Measurements from ENCODE around the gene FSIP1. TPM values are rescaled to one million over a fixed set of nuclear protein-coding genes. Genes with fewer than 3 reads are reported as not detected.

The FSIP1 gene
- total RNA-seq, 1 donor from 2014 or later, result 0.85 TPM

DNA sequence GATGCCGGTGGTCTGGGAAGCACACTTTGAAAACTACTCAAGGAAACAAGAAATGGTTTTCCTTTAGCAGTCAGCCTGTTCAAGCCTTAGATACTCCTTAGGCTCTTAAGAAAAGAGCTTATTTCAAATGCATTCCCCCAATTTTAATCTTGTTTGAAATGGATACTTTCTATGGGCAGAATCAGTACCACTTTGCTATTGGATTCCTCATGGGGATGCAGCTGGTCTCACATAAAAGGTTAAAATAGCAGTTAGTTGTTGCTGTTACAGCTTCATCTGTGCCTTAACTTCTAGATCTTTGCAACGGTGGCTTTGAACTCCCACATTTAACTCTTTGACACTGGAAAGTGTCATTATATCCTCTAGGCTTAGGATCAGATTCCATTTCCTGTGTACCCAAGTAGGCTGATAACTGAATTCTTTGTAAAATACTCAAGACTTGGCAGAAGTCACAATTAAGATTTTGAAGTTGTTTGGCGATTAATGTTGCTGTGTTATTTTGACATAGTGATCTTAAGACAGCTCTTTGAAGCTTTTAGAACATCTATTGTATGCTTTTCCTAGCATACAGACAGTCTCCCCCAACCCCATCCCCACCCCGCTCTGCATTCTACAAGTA lies 199.6 kb downstream of the FSIP1 start:
- intact Hi-C loops (cut with DNase I), result loop anchor here (5.0 kb wide), 1 partner anchor 411 kb away; no protein-coding TSS in a partner anchor
- ATAC-seq (no peak), DNase-seq (ENCODE audit: low spot score) (no peak)

DNA sequence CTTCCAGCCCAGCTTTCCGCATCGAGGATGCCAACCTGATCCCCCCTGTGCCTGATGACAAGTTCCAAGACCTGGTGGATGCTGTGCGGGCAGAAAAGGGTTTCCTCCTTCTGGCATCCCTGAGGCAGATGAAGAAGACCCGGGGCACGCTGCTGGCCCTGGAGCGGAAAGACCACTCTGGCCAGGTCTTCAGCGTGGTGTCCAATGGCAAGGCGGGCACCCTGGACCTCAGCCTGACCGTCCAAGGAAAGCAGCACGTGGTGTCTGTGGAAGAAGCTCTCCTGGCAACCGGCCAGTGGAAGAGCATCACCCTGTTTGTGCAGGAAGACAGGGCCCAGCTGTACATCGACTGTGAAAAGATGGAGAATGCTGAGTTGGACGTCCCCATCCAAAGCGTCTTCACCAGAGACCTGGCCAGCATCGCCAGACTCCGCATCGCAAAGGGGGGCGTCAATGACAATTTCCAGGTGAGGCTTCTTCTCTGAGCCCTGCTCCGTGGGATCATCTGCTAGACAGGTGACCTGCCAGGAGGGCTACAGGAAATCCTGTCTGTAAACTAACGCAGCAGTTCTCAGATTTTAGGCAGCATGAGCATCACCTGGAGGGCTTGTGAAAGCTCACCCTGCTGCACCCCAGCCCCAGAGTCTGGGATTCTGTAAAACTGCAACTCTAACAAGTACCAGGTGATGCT lies 200.2 kb downstream of the FSIP1 start:
- DNase-seq (ENCODE audit: low spot score) (peak; percentile 75), ATAC-seq (no peak)
- intact Hi-C loops (cut with DNase I), result loop anchor here (5.0 kb wide), 1 partner anchor 410 kb away; no protein-coding TSS in a partner anchor

DNA sequence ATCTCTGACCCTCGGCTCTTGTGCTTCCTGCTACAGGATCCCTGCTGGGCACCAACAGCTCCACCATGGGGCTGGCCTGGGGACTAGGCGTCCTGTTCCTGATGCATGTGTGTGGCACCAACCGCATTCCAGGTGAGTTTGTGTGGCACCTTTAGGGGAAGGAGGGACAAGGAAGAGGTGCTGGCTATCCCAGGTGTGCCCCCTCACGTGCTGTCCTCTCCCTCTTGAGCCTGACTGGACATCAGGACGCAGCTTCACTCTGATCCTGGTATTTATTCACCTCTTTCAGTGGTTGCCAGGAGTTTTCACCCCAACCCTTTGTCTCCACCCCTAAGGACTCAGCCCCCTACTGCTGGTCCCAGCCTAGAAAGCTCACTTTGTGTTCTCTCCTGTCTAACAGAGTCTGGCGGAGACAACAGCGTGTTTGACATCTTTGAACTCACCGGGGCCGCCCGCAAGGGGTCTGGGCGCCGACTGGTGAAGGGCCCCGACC lies 200.8 kb downstream of the FSIP1 start:
- ATAC-seq (peak; percentile 48), DNase-seq (ENCODE audit: low spot score) (peak; percentile 74)
- intact Hi-C loops (cut with DNase I), result loop anchor here (5.0 kb wide), 1 partner anchor 410 kb away; no protein-coding TSS in a partner anchor

DNA sequence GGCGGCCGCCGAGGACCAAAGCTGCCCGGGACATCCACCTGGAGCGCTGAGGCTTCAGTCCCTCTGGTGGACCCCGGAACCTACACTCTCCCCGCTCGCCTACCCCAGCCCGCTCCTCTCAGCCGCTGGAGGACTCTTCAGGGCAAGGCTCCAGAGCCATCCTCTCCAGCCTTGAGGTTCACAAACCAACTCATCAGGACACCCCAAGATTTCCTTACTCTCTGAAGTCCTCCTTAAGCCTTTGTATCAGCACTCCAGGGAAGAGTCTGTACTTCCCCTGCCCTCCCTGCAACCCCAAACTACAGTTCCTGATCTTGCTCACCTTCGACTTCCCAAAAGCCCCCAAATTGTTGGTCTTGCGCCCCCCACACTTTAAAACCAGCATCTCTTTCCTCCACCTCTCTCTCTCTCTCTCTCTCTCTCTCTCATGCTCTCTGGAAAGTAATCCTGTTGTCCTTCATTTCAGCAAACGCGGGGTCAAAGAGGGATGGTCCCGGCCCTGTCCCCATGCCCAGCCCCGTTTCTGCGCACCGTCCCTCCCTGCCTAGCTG lies 201.3 kb downstream of the FSIP1 start:
- DNase-seq (ENCODE audit: low spot score) (no peak), ATAC-seq (peak; percentile 12)
- intact Hi-C loops (cut with DNase I), result loop anchor here (5.0 kb wide), 1 partner anchor 409 kb away; no protein-coding TSS in a partner anchor

DNA sequence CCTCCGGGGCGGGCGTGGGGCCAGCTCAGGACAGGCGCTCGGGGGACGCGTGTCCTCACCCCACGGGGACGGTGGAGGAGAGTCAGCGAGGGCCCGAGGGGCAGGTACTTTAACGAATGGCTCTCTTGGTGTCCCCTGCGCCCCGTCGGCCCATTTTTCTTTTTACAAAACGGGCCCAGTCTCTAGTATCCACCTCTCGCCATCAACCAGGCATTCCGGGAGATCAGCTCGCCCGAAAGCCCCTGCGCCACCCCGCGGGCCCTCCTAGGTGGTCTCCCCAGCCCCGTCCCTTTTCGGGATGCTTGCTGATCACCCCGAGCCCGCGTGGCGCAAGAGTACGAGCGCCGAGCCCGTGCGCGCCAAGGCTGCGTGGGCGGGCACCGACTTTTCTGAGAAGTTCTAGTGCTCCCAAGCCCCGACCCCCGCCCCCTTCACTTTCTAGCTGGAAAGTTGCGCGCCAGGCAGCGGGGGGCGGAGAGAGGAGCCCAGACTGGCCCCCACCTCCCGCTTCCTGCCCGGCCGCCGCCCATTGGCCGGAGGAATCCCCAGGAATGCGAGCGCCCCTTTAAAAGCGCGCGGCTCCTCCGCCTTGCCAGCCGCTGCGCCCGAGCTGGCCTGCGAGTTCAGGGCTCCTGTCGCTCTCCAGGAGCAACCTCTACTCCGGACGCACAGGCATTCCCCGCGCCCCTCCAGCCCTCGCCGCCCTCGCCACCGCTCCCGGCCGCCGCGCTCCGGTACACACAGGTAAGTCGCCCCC lies 202.0 kb downstream of the FSIP1 start, which contains the start of gene THBS1:
TSS of gene THBS1 (plus strand) at position 595 of the 757 bp plus-strand sequence. CDS start 779 bp downstream, outside the sequence.
- DNase-seq (ENCODE audit: low spot score), result peak; percentile 95
- intact Hi-C loops (cut with DNase I), result loop anchor here (5.0 kb wide), 1 partner anchor 408 kb away; no protein-coding TSS in a partner anchor
- ATAC-seq, result peak; percentile 84

DNA sequence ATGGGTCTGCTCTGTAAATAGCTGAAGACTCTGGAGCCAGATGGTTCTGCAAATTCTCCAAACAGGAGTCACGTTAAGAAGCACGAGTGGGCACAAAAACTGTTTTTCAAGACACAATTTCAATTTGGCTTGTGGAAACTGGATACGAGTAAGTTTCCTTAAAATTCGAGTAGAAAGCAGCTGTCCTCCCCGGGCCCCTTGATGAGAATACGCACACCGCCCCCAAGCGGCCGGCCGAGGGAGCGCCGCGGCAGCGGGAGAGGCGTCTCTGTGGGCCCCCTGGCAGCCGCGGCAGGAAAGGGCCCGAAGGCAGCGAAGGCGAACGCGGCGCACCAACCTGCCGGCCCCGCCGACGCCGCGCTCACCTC lies 202.5 kb downstream of the FSIP1 start:
- ATAC-seq (peak; percentile 79), DNase-seq (ENCODE audit: low spot score) (peak; percentile 98)
- intact Hi-C loops (cut with DNase I), result loop anchor here (5.0 kb wide), 1 partner anchor 408 kb away; no protein-coding TSS in a partner anchor

DNA sequence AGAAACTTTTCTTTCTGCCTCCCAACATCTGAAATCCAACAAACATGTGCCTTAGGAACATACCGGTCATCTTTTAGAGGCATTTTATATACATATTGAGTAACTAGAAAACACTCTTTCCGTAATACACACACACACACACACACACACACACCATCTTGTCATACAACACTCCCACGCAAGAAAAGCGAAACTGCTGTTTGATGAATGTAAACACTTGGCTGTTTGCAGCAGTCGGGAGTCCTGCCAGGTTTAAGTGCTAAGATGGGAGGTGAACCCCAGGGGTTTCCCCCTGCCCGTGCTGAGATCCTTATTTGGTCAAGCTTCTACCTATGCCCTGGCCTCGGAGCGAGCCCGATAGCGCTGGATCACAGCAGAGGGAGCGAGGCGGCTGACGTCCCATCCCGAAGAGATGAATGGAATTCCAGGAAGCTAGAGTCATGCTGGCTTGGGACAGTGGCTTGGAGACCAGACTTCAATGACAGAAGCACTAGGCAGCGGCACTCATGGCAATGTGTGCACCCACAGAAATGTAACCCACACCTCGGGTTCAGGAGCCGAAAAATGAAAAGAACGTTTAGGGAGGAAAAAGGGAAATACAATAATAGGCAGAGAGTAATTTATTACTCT lies 203.0 kb downstream of the FSIP1 start:
- intact Hi-C loops (cut with DNase I), result loop anchor here (5.0 kb wide), 1 partner anchor 407 kb away; no protein-coding TSS in a partner anchor
- ATAC-seq, result peak; percentile 62
- peak; percentile 82 for DNase-seq (ENCODE audit: low spot score)

DNA sequence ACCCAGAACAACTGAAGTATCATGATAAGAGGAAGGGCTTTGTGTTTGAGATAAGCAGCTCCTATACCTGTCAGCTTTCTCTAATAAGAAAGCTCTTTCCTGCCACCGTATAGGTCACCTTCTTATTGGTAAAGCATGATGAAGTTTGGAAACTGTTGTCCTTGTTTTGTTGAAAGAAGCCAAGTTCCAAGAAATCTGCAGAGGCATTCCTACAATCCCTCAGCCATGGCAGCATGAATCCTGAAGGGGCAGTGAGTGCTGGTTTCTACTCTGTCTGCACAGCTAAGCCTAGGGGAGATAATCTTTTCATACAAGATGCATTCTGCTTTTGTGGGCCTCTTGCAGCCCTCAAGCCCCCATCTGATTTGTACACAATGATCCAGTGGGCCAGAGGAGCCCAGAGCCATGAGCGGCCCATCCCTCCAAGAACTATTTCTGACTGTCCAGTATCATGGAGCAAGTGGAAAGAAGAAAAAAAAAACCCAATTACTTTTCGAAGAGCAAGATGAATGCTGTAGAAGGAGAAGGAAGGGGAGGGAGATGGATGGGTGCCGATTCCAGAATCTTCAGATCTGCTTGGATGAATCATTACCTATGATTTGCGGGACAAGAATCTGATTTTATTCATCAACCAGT lies 203.7 kb downstream of the FSIP1 start:
- DNase-seq (ENCODE audit: low spot score) (no peak), ATAC-seq (no peak)
- intact Hi-C loops (cut with DNase I), result no loop called here

DNA sequence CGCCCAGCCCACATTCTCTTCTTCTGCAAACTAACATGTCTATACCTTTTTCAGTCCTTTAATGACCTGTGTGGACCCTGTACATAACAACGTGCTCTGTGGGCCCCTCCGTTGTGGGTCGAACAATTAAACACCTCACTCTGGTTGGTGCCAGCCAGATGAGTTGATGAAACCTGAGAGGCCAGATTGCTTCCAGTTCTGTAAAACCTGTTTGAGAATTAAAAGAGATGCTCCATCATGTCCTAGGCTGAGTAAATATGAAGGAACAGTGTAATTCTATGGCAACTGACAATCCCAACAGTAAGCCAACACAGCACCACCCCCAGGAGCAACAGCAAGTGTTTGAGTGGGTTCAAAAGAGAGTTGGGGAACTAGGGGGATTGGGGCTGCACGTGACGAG lies 207.5 kb downstream of the FSIP1 start:
- intact Hi-C loops (cut with DNase I), result no loop called here
- no peak for DNase-seq (ENCODE audit: low spot score)
- no peak for ATAC-seq

DNA sequence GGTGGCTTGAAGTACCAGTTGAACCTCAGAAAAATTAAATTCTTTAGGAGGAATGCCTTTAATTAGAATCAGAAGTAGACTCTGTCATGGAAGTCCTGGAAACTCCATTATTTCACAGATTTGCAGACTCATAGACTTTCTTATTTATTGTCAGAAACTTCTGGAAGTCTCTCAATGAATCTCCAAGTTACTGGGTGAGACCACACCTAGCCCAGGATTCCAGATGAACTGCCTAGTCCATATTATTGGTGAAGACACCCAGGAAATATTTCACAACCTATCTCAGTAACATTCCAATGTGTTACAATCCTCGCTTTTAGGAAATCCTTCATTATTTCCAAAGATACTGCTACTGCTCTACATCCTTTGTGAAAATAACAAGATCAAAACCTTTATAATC lies 208.2 kb downstream of the FSIP1 start:
- no peak for DNase-seq (ENCODE audit: low spot score)
- ATAC-seq, result no peak
- intact Hi-C loops (cut with DNase I), result no loop called here

DNA sequence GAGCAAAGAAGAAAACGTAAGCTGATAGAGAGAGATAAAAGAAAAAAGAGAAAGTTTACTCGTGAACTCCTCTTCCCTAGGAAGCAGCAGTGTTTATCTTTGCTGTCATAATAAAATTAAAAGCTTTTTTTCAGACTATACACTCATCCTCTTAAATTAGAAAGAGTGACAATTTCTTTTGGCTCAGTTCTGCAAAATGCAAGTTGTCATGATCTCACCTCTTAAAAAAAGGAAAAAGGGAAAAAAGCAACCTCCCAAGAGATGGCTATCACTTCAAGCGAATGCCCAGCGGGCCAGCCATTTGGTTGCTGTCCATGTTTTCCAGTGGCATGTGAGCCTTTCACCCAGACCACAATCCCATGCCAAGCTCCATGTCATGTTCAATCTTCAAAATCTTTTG lies 208.8 kb downstream of the FSIP1 start:
- intact Hi-C loops (cut with DNase I), result no loop called here
- ATAC-seq (no peak), DNase-seq (ENCODE audit: low spot score) (no peak)

DNA sequence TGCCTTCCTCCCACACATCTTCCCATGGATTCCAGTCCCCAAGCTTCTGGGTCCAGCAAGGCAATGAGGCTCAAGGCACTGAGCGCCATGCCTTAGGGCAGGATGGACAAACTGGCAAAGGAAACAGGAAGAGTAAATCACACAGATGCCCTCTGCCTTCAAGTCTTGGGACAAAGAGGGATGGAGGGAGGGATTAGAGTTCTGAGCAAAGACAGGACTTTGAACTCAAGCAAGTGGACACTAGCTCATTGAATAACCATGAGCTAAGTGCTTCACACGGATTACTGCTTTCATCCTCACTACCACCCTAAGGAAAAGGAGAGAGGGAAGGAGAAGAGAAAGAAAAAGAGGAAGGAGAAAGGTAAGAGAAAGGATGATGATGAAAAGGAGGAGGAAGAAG lies 209.4 kb downstream of the FSIP1 start:
- intact Hi-C loops (cut with DNase I), result no loop called here
- DNase-seq (ENCODE audit: low spot score) (no peak), ATAC-seq (no peak)

DNA sequence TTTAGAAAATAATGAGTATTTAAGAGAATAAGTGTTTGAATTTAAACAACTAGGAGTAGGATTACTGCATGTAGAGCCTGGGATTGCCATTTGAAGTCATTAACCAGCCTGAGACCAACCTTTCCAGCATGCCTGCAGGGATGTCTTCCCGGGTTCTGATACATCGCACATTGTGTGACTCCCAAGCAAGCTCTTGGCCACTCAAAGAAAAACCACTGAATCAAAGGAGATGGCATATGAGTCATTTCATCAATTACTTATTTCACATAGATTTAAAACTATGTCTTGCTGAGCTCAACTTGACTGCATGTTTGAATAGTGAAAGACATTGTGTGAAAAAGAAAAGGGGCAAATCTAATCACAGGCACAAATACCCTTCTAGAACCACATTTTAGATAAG lies 216.8 kb downstream of the FSIP1 start:
- intact Hi-C loops (cut with DNase I), result loop anchor here (10.0 kb wide), 1 partner anchor 211 kb away; no protein-coding TSS in a partner anchor
- ATAC-seq, result no peak
- no peak for DNase-seq (ENCODE audit: low spot score)

DNA sequence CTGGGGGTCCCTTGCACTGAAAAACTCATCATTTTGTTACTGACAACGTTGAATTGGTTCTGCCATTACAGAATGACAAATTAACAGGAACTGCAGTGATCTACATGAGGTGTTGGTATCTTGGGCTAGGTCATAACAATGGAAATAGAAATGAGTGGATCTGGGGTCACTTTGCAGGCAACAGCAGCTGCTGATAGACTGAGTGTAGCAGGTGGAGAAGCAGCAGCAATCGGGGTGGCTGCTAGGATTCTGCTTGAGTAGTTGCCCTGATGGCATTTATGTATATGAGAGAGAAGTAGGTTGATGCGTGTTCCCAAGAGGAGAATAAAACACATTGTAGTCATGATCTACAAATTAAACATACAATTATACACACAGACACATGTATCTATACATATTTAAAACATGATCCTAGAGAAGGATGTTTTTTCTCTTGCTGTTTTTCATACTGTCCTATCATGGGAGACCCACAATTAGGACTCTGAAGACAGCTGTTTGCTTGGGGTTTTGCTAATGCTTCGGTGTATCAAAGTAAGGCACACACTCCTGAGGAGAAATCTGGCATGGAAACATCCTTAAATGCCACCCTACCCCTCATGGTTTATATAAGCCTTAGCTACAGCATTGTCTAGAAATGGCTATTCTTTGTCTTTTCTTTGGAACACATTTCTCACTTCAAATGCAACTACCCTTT lies 217.5 kb downstream of the FSIP1 start:
- DNase-seq (ENCODE audit: low spot score), result no peak
- no peak for ATAC-seq
- intact Hi-C loops (cut with DNase I), result loop anchor here (10.0 kb wide), 1 partner anchor 210 kb away; no protein-coding TSS in a partner anchor

DNA sequence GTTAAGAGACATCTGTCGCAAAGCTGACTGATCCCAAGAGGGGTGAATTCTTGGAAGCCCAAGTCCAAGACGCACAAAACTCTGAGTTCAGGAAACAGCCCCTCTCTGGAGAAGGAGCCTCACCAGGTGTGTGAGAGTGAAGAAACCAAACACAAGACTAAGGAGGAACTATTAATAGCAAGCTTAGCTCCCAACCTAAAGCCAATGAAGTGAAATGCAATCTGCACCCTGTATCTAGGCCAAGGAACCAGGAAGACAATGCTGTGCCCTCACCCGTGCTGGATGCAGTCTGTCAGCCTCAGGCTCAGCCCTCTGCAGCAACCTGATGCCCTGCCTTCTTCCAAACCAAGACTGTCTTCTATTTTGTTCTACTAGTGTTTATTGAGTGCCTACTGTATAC lies 224.2 kb downstream of the FSIP1 start:
- intact Hi-C loops (cut with DNase I), result no loop called here
- DNase-seq (ENCODE audit: low spot score) (no peak), ATAC-seq (no peak)

DNA sequence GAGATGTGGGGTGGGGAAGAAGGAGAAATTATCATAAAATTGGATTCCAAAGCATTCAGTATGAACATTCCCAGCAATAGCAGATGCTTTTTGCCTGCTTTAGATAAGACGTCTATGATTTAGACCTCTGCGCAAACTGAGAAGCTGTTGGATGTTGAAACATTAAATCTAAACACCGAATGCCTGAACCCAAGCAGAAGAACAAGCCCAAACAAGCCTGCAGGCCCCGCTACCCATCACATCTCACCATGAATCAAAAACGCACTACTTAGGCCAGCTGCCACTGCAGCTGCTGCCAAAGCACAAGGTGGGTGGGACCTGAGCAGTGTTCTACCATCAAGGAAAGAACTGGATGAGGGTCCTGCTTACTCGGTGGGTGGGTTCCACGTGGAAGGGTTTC lies 226.2 kb downstream of the FSIP1 start:
- no peak for ATAC-seq
- intact Hi-C loops (cut with DNase I), result no loop called here
- no peak for DNase-seq (ENCODE audit: low spot score)

DNA sequence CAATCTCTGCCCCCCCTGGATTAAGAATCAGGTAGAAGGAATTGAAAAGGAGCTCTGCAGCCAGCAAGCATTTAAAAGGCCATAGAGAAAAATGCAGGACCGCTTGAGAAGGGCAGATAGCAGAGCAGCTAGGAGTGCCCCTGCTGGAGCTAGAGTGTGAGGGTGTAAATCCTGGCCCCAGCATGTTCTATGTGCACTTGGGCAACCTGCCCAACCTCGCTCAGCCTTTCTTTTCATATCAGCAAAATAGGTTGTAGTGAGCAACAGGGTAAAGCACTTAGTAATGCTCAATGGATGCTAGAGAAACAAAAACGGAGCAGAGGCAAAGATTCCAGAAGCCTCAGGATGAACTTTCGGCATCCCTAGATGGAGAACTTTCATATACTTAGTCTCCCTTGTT lies 226.8 kb downstream of the FSIP1 start:
- no peak for ATAC-seq
- intact Hi-C loops (cut with DNase I), result no loop called here
- DNase-seq (ENCODE audit: low spot score), result no peak

Measured in sciatic nerve (tissue), 2 donors.